Stimulated activated CD4-positive, alpha-beta T cell treated with anti-CD3 and anti-CD28 coated beads, Interleukin-1b, Interleukin-23, amount 100 ng/mL, for 1 hour (primary cell): ENCODE data around the gene STARD7.
A peak's percentile ranks its signal among the peaks of the same experiment; 100 is the strongest.
"Not testable (repeated sequence)": the region's sequence is repeated elsewhere in the genome, so short reads cannot be mapped to it uniquely, and the experiment has no call there.

Experiments used
- DNase-seq, 2 donors: peaks; one replicate each; pipeline ENCODE4 v3.0.0-alpha.2; 2020; ENCODE audit warnings: low read depth in 2 of 2

STARD7 gene

DNA sequence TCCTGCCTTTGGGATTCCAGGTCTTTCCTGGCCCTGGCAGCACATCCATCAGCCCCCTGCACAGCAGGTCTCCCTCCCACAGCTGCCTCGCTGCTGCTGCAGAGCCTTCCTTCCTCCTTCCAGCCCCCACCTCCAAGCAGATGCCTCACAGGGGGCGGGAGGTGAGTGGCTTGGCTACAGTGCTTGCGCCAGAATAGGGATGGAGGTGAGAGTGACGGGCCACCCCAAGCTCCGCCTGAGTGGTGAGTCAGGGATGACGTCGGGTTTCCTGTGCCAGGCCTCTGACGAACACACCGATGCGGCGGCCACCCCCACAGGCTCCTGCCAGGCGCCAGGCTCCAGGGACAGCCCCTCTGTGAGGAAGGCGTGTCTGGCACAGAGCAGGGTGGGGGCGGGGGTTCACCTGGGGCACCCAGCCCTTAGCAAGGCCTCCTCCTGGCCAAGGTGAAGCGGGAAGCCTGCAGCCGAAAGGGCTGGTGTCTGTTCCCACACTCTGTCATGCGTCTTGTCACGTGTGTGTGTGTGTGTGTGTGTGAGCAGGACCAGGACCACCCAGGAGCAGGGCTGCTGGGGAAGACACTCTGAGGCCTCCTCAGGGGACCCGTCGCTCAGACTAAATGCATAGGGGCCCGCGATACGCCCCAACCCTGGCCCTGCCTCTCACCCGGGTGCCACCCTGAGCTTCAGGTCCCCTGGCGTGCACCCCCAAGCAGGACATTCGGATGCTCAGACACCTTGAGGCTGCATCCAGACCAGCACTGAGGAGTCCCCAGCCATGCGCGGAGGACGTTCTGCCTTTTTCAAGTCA lies 60.0 kb downstream of the STARD7 start:
- DNase-seq, result peak; percentile 87 to 90

- no peak for DNase-seq
Measured at GRCh38 chr2:96147593-96148201, 60.9 kb downstream of the STARD7 start.

- DNase-seq, result no peak
Measured at GRCh38 chr2:96146881-96147592, 61.6 kb downstream of the STARD7 start.

DNA sequence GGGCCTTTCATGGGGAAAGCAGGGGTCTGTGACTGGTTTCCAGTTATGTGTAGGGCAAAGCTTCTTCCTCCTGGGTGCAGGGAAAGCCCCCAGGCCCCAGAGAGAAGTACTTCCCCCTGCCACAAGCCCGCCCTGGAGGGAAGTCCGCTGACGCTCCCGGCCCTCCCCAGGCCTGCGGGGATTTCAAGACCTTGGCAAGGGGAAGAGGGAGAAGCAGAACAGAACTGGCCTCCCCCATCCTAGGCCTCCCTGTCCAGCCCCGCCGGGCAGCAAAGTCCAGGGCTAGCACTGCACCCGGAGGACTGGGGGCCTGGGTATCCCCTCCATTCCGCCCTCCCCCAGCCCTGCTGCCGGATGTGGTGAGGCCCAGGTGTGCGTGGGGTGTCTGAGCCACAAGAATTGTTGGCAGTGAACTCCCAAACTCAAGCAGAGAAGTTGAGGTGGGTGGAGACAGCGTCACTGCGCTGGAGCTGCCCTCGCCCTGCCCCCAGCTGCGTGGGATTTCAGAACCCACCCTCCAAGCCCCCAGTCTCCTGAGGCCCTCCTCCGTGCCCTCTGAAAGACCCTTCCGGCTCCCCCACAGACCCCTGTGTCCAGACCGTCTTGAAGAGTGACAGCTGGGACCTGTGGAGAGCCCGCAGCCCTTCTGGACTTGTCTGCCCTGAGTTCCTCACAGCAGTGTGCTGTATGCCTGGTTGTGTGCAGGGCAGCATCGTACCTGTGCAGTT lies 62.3 kb downstream of the STARD7 start:
- DNase-seq, result peak; percentile 66 to 80

DNA sequence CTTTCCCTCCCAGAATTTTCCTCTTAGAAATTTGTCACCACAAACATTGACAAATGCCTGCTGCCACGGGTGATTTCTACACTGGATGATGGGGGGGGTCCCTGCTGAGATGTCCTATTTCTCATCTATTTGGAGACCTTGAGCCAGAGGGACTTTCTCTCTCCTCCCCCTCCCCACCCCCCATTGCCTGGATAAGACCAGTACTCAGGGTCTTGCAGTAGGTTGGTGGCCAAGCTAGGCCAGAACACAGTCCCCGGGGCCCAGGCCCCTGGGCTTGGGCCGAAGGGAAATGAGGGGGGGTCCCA lies 62.8 kb downstream of the STARD7 start:
- DNase-seq, result peak in 1 of 2 donors; percentile 29

DNA sequence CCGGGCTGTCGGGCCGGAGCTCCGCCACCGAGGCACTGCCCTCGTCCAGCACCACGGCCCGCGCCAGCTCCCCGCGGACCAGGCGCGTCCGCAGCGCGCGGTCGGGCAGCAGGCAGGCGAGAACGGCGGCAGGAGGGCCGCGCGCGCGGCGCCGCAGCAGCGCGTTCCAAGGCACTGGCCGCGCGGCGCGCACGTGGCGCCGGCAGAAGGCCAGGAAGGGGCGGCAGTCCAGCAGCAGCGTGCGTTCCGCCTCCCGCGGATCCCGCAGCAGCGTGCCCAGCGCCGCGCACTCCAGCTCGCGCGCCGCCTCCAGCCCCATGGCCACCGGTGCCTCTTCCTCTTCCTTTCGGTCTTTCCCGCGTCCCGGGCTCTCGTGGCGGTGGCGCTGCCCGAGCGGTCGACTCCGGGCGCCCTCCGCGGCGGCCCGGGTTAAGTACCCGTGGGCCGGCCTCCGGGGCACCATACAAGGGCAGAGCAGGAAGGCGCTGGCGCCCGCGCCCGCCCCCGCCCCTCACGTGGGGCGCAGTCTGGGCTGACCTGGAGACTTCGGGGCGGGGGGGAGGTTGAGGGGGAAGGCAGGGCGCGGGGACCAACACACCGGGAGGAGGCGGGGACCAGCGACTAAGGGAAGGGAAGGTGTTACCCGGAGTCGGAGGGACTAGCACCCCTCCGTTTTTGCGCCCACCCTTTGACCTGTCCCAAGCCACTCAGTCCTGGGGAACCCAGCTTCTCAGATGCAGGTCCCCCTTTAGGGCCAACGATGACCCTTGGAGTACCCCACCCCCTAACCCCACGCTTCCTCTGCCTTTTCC lies 63.4 kb downstream of the STARD7 start, which contains the start of gene DUSP2:
Gene DUSP2 (minus strand): TSS at position 405 of the 812 bp plus-strand sequence. CDS start 86 bp downstream, at position 319.
- peak; percentile 87 for DNase-seq

GRCh38 chr2:96144481-96145035 lies 64.1 kb downstream of the STARD7 start:
- peak in 1 of 2 donors; percentile 30 for DNase-seq

DNA sequence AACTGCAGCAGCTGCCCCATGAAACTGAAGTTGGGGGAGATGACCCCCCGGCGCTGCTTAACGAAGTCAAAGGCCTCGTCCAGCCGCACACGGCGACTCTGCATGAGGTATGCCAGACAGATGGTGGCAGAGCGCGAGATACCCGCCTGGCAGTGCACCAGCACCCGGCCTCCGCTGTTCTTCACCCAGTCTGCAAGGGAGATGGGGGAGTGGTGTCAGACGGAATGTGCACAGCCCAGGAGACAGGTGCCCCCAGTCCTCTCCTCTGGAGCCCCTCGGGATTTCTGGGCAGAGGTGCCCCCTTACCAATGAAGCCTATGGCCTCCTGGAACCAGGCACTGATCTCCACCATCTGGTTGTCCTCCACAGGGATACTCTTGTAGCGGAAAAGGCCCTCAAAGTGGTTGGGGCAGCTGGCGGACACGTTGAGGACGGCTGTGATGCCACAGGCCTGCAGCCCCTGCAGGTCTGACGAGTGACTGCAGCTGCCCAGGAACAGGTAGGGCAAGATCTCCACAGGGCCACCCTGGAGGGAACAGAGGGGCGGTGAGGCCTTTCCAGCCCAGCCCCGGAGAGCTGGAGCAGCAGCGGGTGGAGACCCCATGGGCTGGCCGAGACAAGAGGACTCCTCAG lies 64.7 kb downstream of the STARD7 start:
- DNase-seq, result no peak

- no peak for DNase-seq
Measured at GRCh38 chr2:96143231-96143847, 65.3 kb downstream of the STARD7 start.

DNA sequence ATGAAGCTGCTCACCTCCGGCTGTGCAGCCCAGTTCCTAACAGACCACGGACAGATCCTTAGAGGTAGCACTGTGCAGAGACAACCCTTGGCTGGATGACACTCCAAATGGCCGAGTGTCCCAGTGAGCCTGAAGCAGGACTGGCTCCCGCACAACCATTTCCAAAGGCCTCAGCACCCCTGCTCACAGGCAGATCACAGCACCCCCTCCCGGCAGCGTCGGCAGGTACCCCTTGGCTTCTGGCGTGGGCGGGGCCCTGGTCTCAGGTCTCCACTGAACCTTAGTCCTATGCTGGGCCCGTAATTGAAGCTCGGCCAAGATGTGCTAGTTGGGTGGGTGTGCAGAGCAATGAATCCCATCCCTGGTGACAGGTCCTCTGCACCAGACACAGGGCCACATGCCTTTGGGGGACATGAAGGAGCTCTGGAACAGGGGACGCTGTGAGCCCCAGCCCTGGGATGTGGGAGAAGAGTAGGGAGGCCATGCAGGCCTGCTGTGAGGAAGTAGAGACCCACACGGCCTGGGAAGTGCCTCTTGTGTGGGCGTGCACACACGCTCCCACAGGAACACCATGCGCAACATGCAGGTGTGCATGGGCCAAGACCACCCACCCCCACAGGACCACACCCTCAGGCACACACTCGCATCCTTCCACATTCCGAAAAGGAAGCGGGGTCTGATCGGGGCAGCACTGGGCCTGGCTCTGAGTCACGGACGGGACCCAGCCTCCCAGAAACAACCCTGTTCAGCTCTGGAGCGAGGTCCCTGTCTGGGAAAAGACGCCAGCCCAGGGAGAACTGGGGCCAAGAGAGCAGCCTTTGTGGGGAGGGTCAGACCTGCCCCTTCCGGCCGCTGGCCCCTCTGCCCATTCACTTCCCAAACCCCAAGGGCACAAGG lies 66.2 kb downstream of the STARD7 start:
- DNase-seq, result peak; percentile 64 to 68

- not testable (repeated sequence) for DNase-seq
Measured at GRCh38 chr2:96141624-96141967, 67.0 kb downstream of the STARD7 start.

DNA sequence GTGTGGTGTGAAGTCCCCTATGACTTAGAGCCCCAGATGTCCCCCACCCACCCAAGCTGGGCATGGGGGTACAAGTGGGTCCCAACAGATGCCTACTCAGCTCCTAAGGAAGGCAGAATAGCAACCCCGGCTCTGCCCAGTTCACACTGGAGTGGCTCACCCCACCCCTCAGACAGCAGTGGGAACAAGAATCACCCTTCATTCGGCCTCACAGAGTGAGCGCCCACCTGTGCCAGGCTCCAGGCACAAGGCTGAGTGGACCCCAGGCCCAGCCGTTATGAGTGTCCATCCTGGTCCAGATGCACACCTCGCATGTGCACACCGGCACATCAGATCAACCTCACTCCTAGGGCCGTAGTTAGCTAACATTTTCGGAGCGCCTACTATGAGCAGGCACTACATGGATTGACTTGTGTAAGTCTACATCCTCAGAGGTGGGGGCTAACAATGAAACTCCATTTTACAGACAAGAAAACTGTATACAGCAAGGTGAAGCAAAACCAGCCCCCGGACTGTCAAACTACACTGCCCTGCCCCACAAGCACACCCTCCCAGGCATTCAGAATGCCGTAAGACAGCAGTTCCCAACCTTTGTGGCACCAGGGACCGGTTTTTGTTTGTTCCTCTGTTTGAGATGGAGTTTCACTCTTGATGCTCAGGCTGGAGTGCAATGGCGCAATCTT lies 67.5 kb downstream of the STARD7 start:
- no peak for DNase-seq

DNA sequence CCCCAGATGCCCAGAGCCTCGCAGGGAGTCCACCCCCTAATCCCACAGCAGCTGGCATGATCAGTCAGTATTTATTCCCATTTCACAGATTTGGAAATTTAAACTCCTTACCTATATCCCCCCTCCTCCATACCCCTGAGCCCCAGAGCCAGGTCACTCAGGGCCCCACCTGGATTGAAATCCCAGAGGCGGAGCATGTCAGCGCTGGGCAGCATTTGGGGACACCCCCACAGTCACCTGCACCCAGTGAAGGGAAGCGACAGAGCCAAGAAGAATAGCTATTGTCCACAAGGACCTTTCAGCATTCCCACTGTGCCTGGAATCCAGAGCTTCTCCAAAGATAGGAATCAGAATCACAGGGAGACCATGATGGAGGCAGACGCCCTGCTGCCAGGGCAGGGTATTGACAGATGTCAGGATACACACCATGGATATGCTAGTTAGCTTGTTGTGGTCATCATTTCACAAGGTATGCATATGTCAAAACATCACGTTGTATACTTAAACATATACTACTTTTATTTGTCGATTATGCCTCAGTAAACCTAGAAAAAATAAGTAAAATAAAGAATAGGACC lies 69.4 kb downstream of the STARD7 start:
- DNase-seq, result no peak

- peak in 1 of 2 donors; percentile 37 for DNase-seq
Measured at GRCh38 chr2:96138179-96139145, 70.2 kb downstream of the STARD7 start, which contains the start of gene ASTL. ASTL (minus strand) TSS chr2:96138502; CDS start chr2:96138436, 66 bp downstream.

DNA sequence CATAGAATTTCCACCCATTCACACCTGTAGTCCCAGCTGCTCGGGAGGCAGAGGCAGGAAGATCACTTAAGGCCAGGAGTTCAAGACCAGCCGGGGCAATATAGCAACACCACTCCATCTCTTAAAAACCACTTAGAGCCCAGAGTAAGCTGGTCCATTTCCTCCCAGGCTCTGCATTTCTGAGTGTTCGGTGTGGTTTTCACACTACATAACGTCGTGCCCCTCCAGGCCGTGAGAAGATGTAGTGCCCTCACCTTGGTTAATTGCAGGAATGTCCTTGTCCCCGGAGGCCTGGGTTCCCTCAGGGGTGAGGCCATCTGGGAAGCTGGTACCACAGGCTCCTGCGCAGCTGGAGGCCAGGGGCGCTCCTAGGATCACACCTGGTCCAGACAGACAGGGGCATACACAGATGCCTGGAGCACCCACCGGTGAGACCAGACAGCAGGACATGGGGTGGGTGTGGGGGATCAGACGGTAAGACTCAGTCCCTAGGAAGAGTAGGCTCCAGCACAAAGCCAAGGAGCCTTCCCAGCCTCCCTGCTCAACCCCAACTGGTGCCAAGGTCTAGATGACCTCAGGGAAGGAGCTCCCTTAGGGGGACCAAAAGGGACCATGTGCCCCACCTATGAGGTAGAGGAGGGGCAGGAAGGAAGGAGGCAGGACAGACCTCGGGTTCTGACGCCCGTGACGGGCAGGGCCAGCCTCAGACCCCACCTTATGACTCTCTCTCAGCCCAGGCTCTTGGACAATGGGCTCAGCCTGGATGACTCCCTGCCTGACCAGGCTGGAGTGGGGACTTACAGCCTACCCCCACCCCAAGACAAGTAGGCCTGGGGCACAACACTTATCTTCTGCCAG lies 71.1 kb downstream of the STARD7 start:
- no peak for DNase-seq
